ENCODE data around the gene BPIFB4.

BPIFB4 gene

GRCh38 chr20:33062105-33062824, 17.2 kb upstream of the BPIFB4 start:
- no peak for DNase-seq

- no peak for DNase-seq
These were observed 16.7 kb upstream of the BPIFB4 start for GRCh38 chr20:33062825-33063149.

DNA sequence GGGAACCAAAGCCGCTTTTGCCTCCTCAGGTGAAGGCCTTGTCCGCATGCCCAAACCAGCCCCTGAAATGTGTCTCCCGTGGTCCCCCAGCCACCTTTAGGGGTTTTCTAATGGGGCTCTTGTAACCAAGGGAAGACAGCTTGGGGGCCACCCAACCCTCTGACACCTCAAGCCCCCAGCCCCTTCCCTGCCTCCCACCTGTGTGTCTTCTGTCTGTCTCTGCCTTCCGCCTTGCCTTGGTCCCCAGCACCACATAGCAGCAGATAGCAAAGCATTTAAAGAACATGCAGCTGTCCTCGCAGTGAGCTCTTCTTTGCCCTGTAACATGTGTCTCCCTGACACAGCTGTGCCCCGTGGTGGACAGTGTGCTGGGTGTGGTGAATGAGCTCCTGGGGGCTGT, 16.2 kb upstream of the BPIFB4 start:
- no peak for DNase-seq

DNA sequence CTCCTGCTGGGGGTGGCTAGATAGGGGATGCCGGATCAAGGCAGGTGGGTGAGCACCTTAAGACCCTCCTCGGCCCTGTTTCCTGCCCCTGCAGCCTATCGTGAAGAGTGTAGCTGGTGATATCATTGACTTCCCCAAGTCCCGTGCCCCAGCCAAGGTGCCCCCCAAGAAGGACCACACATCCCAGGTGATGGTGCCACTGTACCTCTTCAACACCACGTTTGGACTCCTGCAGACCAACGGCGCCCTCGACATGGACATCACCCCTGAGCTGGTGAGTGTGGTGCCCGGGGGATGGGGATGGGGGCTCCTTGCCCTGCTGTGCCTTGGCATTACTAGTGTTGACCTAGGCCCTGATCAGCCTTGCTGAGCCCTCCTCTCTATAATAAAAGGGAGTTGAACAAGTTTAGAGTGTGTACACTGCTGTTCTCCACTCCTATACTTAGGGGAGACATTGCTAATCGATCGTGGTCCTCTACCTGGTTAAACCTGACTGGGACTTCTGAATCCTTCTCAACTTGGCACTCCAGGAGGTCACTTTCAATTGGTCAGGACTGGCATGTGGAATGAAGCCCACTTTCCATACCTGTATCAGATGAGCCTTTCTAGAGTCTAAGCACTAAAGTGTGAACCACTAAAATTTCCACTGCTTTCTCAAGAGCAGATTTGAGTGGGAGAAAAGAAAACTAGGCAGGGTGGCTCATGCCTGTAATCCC, 14.7 kb upstream of the BPIFB4 start:
- DNase-seq: no peak

GRCh38 chr20:33065785-33066184, 13.7 kb upstream of the BPIFB4 start:
- DNase-seq: no peak

GRCh38 chr20:33067806-33068205, 11.6 kb upstream of the BPIFB4 start:
- no peak for DNase-seq

GRCh38 chr20:33068251-33068939, 11.0 kb upstream of the BPIFB4 start:
- no peak for DNase-seq

DNA sequence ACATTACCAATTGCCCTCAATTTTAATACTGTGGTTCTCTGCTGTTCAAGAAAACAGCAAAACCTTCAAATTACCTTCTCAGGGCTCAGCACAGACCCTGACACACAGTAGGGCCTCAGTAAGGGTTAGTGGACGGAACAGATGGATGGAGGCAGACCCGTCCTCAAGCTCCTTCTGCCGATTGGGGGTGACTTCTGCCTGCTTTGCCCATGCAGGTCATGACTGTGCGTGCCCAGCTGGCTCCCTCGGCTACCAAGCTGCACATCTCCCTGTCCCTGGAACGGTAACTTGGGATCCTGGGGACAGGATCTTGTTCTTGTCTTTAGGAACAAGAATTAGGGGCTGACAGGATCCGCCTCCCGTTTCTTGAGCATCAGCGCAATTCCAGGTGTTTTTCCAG, 9.8 kb upstream of the BPIFB4 start:
- DNase-seq: no peak

GRCh38 chr20:33070111-33071053, 9.1 kb upstream of the BPIFB4 start:
- DNase-seq: no peak

GRCh38 chr20:33071198-33071597, 8.2 kb upstream of the BPIFB4 start:
- DNase-seq: no peak

DNA sequence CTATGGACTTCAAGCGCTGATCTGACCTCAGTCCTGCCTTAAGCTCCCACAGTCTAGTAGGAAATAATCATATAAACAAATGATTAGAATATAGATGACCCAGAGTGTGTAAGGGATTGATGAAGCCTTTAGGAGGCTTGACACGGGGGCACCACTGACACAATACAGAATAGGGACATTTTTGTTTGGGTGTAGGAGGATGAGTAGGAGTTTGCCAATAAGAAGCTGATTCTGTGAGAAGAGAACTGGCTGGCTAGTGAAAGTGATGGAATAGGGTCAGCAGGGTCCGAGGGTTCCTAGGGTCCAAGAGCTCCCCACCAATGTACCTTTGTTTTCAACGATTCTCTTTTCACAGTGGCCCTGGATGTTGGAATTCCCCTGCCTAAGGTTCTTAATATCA, 7.1 kb upstream of the BPIFB4 start:
- no peak for DNase-seq

- no peak for DNase-seq
These were observed 6.6 kb upstream of the BPIFB4 start for GRCh38 chr20:33072813-33073212.

DNA sequence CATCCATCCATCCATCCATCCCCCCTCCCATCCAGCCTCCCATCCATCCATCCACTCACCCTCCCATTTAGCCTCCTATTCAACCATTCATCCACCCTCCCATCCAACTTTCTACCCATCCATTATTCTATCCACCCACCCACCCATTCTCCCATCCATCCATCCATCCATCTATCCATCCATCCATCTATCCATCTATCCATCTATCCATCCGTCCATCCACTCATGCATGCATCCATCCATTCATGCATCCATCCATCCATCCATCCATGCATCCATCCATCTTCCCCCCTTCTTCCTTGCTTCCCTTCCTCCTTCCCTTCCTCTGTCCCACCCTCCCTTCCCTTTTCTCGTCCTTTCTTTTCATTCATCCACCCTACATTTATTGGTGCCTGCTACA, 4.8 kb upstream of the BPIFB4 start:
- no peak for DNase-seq

DNA sequence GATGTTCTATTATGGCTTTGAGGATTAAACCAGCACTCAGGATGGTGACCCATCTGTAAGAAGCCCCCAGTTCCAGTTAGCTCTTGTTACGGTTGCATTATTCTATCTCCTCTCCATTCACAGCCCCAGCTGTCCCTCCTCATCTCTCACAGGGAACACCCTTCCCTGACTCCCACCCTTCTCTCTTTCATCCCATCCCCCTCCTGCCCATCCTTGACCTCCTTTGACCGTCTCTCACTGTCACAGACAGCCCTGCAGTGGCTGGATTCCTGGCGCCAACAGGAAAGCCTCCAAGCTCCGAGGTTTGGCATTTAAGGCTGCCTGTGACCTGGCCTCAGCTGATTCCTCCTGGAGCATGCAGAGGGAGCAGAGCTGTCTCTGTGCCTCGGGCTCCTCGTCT, 4.2 kb upstream of the BPIFB4 start:
- DNase-seq: no peak

DNA sequence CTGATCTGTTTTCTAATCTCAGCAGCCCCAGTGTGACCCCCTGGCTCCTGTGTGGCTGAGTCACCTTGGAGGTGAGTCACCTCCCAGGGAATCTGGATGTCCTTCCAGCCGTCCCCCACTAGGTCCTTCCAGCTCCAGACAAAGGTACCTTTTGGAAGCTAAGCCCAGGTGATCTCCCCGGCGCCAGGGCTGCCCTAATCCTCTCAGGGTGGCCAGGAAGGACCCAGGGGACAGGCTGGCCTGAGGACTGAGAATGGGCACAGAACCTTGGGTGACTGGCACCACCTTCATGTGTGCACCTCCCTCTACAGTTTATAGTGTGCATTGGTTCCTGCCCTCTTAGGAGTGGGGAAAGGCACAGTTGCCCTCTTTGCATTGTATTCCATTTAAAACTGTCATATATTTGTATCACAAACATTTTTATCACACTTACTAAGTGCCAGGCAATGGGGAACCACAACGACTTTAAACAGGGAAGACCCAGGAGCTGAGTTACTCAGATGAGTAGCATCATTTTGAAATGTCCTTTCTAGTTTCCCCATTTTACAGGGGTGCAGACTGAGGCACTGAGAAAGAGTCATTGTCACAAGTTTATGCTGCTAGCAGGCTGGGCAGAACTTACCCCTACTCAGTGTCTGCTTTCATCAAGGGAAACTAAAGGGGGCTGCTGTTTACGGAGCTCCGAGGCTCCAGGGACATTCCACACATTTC, 2.6 kb upstream of the BPIFB4 start:
- DNase-seq: no peak

- no peak for DNase-seq
These were observed 2.1 kb downstream of the BPIFB4 start for GRCh38 chr20:33081411-33082154.

- no peak for DNase-seq
These were observed 3.1 kb downstream of the BPIFB4 start for GRCh38 chr20:33082546-33082945.

DNA sequence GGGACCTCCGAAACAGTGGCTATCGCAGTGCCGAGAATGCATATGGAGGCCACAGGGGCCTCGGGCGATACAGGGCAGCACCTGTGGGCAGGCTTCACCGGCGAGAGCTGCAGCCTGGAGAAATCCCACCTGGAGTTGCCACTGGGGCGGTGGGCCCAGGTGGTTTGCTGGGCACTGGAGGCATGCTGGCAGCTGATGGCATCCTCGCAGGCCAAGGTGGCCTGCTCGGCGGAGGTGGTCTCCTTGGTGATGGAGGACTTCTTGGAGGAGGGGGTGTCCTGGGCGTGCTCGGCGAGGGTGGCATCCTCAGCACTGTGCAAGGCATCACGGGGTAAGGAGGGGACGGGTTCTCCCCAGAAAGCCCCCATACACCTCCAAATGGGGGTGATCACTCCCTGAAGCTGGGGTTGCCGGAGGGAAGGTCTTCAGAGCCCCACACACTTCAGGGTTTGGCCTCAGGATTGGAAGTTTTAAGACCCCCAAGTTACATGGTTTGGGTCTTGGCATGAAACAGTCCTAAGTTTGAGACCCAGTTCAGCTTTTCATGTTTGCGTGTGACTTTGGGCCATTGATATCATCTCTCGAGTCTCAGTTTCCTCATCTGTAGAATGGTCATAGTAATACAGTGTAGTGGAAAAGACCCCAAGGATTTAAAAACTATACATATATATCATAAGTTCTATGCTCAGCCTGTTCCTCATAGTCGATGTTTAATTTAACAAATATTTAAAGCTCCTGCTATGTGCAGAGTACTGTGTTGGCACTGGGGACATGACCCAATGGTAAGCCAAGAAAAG, 4.3 kb downstream of the BPIFB4 start:
- DNase-seq: no peak

DNA sequence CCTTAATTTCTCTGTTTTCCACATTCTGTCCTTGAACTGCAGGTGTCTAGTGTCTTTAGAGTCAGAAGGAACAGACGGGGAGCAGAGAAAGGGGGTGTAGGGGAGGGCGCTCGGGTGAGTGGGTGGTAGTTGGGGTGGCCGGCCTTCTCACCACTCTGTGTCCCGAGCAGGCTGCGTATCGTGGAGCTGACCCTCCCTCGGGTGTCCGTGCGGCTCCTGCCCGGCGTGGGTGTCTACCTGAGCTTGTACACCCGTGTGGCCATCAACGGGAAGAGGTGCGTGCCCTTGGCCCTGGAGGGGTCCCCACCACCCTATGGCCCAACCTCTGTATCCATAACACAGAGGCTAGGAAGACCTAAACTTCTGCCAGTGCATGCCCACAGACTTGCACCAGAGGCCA, 5.3 kb downstream of the BPIFB4 start:
- DNase-seq: no peak

GRCh38 chr20:33086052-33086722, 6.7 kb downstream of the BPIFB4 start:
- DNase-seq: no peak

All from right hindlimb (tissue), 1 donor.